ENCODE results near the gene CORO1A.

CORO1A gene

GRCh38 chr16:30149250-30149930 lies 34.0 kb upstream of the CORO1A start:
- Mint-ChIP-seq H3K4me3 (no peak overlapping the region), H3K4me1 (no peaks in the 10 kb centered on the region), H3K9me3 (peaks cover 19% of the 10 kb centered on the region), H3K36me3 (ENCODE audit: low read depth) (no peaks in the 10 kb centered on the region), H3K27ac (no peak overlapping the region), H3K27me3 (ENCODE audit: low read depth) (no peaks in the 10 kb centered on the region)
- no peak for TF ChIP-seq CTCF (IDR thresholded peaks at IDR 0.05; ENCODE audit: unreplicated experiment in 3 of 3)

- TF ChIP-seq CTCF (IDR thresholded peaks at IDR 0.05; ENCODE audit: unreplicated experiment in 3 of 3) = no peak
- Mint-ChIP-seq H3K4me3 (no peak overlapping the region), H3K4me1 (no peaks in the 10 kb centered on the region), H3K9me3 (peaks cover 15% of the 10 kb centered on the region), H3K27ac (no peak overlapping the region), H3K27me3 (ENCODE audit: low read depth) (no peaks in the 10 kb centered on the region), H3K36me3 (ENCODE audit: low read depth) (no peaks in the 10 kb centered on the region)
These were observed 32.3 kb upstream of the CORO1A start for GRCh38 chr16:30151091-30151490.

GRCh38 chr16:30152517-30152916 lies 30.9 kb upstream of the CORO1A start:
- Mint-ChIP-seq H3K27me3 (ENCODE audit: low read depth) (no peaks in the 10 kb centered on the region), H3K9me3 (peaks cover 15% of the 10 kb centered on the region), H3K4me1 (no peaks in the 10 kb centered on the region), H3K36me3 (ENCODE audit: low read depth) (no peaks in the 10 kb centered on the region), H3K4me3 (no peak overlapping the region), H3K27ac (no peak overlapping the region)
- TF ChIP-seq CTCF (IDR thresholded peaks at IDR 0.05; ENCODE audit: unreplicated experiment in 3 of 3) = no peak

GRCh38 chr16:30155188-30155587 lies 28.2 kb upstream of the CORO1A start:
- no peaks in the 10 kb centered on the region for H3K4me1 Mint-ChIP-seq
- no peaks in the 10 kb centered on the region for H3K36me3 Mint-ChIP-seq (ENCODE audit: low read depth)
- no peaks in the 10 kb centered on the region for H3K27me3 Mint-ChIP-seq (ENCODE audit: low read depth)
- H3K27ac Mint-ChIP-seq = no peak overlapping the region
- H3K4me3 Mint-ChIP-seq = no peak overlapping the region
- H3K9me3 Mint-ChIP-seq = peaks cover 5% of the 10 kb centered on the region
- TF ChIP-seq CTCF (IDR thresholded peaks at IDR 0.05; ENCODE audit: unreplicated experiment in 3 of 3) = no peak

- H3K36me3 Mint-ChIP-seq (ENCODE audit: low read depth) = no peaks in the 10 kb centered on the region
- no peaks in the 10 kb centered on the region for H3K4me1 Mint-ChIP-seq
- peaks cover 3% of the 10 kb centered on the region for H3K9me3 Mint-ChIP-seq
These were observed 26.2 kb upstream of the CORO1A start for GRCh38 chr16:30157214-30157613.

More at GRCh38 chr16:30157214-30157613, 26.2 kb upstream of the CORO1A start:
- Mint-ChIP-seq H3K4me3 (no peak overlapping the region), H3K27me3 (ENCODE audit: low read depth) (no peaks in the 10 kb centered on the region), H3K27ac (no peak overlapping the region)
- no peak for TF ChIP-seq CTCF (IDR thresholded peaks at IDR 0.05; ENCODE audit: unreplicated experiment in 3 of 3)
